Stimulated activated CD4-positive, alpha-beta T cell treated with anti-CD3 and anti-CD28 coated beads, TNF-alpha, amount 100 ng/mL, for 1 hour (primary cell): ENCODE measurements around the gene AMPH.

ENCODE experiments used
- DNase-seq, 3 donors: peaks; one replicate each; pipeline ENCODE4 v3.0.0-alpha.2; 2020; ENCODE audit warnings: low read depth in 3 of 3, low spot score in 1 of 3

AMPH gene

DNA sequence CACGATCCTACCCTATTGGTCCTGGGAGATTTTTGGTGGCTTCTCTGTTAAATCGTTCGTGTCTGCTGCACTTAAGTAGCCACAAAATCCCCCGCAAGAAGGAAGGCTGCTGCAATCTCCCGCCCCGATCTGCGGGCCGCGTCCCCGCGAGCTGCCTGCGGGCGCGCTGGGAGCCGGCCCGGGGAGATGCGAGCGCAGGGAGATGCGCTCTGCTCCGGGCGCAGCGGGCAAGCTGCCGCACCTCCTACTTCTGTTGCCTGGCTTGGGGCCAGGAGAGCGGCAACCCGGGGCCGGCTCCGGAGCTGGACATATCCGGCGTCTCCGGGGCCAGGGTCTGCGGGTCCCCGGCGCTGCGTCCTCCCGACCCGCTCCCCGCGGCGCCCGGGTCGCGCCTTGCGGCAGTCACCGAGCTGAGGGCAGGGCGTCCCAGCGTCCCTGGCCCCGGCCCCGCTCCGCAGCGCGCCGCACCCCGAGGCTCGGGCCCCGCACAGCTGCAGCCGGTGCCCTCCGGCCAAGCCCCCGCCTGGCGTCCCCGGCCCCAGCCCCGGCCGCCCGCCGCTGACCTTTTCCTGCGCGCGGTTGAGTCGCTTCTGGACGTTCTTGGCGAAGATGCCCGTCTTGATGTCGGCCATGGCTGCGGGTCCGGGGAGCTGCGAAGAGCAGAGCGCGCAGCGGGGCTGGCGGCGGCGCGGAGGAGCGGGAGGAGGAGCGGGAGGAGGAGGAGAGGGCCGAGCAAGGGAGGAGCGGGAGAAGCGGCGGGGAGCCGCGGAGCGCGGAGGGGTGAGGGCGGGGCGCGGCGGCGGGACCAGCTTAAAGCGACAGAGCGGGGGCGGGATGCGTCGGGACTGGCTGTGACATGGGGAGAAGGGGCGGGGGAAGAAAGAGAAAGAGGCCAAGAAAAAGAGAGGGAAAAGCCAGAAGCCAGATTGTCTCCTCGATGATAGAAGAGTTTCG, at the start of gene AMPH:
Gene AMPH (minus strand): TSS at position 654 of the 954 bp plus-strand sequence. CDS start 22 bp downstream, at position 632.
- DNase-seq: peak in 1 of 3 donors; percentile 12

- no peak for DNase-seq
Measured at GRCh38 chr7:38679419-38679818, 48.2 kb upstream of the AMPH start.

DNA sequence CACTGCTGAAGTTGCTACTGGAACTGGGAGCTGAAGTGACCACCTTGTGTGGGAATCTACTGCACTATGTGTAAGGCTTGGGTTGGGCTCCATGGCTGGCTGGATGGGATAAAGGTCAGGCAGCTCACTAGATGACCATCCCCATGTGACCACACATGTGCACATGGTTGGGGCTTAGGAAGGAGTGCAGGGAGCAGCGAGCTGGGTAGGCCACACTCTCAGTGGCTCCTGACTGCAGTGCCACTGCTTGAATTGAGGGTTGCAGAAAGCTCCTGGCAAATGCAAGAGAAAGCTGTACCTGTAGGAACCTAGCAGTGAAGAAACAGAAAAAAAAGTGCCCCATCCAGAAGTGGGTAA, 47.5 kb upstream of the AMPH start:
- no peak for DNase-seq

DNA sequence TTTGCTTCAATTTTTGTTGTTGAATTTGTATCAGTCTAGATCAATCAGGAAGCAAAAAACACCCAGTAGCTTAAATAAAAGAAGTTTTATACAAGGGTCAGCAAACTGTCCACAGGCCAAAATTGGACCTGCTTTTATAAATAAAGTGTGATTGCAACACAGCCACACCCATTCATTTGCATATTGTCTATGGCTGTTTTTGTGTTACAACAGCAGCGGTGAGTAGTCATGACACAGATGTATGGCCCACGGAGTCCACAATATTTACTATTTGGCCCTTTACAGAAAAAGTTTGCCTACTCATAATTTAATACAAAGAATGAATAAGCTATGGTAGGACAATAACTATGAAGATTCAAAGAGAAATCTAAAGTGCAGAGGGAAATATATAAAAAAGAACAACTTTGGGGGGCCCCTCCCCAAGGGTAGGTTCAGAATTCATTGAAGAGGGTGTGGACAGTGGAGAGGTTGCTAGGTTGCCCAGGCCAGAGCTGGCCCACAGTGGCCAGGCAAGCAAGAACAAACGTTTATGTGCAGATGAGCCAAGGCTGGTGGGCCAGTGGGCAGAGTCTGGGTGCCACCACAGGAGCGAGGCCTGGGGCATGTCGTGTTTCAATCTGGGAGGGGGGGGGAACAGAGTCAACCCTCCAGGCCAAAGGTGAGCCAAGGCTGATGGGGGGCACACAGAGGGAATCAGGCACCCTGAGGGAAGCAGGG, 47.0 kb upstream of the AMPH start:
- no peak for DNase-seq

GRCh38 chr7:38675494-38676106, 44.4 kb upstream of the AMPH start:
- no peak for DNase-seq

- no peak for DNase-seq
Measured at GRCh38 chr7:38674513-38674912, 43.3 kb upstream of the AMPH start.

GRCh38 chr7:38673795-38674194, 42.6 kb upstream of the AMPH start:
- no peak for DNase-seq

DNA sequence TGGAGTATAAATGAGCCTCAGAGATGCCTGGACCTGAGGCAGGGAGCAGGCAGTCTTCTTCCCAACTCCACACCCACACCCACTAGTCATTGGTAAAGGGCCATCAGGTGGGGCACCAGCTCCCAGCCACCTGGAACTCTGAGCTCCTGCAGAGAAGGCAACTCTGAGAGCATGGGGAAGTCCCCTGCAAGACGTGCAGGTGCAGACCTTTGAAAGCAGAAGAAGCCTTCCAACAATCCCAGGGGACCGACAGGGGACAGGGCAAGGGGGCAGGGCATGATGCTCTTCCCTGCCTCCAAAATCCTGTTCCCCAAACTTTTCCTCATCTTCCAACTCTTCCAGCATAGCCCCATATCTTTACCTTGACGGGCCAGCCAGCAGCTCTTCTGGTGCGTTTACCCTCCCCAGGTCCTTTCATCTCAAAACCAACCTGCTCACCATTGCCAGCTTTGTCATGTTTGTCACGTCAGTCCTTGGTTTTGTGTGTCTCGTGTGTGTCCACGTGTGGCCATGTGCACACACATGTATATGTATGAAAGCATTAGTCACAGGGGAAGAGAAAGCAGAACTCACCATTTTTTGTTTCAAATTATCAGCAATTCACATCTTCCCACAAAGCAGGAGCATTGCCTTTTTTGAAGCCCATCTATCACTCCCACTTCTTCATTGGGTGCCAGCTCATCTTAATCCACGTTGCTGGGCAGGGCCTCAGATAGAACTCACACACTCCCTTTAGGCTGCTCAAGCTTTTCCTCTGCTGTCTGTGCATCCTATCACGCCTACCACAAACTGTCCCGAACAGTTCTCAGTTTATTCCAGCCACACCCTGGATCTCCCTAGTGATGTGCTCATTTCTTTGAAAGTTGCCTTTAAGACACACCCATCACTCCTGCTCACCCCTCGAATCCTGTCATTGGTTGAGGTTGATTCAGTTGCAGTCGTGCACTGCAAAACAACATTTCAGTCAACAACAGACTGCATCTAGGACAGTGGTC, 41.0 kb upstream of the AMPH start:
- DNase-seq: no peak

DNA sequence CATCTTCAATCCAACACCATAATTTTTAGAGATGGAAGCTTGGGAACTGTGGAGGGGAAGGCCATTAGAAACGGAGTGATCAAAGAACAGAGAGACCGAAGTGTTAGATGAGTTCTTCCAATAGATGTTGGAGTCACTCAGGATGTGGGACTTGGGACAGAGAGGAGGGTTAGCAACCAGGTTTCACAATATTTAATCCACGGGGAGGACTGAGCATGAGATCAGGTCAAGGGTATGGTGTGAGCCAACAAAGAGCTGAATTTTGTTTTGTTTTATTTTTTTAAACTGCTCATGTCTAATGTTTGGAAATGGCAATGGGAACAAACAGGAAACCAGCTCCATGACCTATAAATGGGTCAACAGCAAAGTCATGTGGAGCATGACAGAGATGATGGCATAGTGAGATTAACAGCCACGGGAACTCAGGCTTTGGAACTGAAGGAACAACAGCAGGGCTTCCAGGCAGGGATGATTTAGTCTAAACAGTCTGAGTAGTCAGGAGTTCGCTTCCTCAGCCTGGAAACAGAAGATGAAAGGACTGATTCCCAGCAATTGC, 38.9 kb upstream of the AMPH start:
- no peak for DNase-seq

DNA sequence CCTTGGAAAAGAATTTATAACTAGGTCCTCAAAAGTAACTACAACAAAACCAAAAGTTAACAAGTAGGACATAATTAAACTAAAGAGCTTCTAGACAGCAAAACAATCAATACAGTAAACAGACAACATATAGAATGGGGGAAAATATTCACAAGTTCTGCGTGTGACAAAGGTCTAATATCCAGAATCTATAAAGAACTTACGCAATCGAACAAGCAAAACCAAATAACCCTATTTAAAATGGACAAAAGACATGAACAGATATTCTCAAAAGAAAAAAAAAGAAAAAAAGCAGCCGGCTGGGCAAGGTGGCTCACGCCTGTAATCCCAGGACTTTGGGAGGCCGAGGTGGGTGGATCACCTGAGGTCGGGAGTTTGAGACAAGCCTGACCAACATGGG, 33.8 kb upstream of the AMPH start:
- no peak for DNase-seq

GRCh38 chr7:38660427-38661099, 29.4 kb upstream of the AMPH start:
- DNase-seq: no peak

GRCh38 chr7:38659931-38660330, 28.8 kb upstream of the AMPH start:
- DNase-seq: no peak

- no peak for DNase-seq
Measured at GRCh38 chr7:38658921-38659320, 27.7 kb upstream of the AMPH start.

DNA sequence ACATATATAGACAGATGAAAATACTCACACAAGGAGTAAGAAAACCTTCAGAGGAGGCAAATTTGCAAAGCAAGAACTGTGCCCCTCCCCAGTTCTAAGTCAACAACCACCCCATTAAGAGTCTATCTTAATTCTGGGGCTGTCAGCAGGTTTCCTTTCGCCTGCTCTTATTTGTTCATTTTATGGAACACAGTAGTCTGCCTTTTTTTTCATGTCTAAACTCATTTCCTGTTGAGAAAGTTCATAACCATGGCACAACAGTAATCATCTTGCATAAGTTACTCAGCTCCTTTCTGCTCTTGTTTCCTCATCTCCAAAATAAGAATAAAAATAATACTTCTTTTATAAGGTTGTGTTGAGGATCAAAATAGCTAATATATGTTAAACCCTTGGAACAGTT, 25.8 kb upstream of the AMPH start:
- DNase-seq: no peak

DNA sequence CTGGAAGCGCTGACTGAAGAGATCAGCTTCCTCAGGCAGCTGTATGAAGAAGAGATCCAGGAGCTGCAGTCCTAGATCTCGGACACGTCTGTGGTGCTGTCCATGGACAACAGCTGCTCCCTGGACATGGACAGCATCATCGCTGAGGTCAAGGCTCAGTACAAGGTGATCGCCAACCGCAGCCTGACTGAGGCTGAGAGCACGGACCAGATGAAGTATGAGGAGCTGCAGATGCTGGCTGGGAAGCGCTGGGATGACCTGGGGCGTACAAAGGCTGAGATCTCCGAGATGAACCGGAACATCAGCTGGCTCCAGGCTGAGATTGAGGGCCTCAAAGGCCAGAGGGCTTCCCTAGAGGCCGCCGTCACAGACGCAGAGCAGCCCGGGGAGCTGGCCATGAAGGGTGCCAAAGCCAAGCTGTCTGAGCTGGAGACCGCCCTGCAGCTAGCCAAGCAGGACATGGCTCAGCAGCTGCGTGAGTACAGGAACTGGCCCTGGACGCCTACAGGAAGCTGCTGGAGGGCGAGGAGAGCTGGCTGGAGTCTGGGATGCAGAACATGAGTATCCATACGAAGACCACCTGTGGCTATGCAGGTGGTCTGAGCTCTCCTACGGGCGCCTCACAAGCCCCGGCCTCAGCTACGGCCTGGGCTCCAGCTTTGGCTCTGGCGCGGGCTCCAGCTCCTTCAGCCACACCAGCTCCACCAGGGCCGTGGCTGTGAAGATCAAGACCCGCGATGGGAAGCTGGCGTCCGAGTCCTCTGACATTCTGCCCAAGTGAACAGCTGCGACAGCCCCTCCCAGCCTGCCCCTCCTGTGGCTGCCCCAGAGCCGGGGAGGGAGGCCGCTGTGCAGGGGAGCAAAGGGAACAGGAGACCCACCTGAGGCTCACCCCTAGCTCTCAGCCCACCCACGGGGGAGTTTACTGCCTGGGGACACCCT, 24.9 kb upstream of the AMPH start:
- DNase-seq: no peak

- no peak for DNase-seq
Measured at GRCh38 chr7:38637957-38638356, 6.8 kb upstream of the AMPH start.

GRCh38 chr7:38632411-38632810, 1.2 kb upstream of the AMPH start:
- no peak for DNase-seq

- no peak for DNase-seq
Measured at GRCh38 chr7:38629651-38630510, 1.3 kb downstream of the AMPH start.
